ENCODE data around the gene SLC66A2. TPM values are rescaled to one million over a fixed set of nuclear protein-coding genes. Genes with fewer than 3 reads are reported as not detected.
A peak's percentile ranks its signal among the peaks of the same experiment; 100 is the strongest.
"Not testable (repeated sequence)": the region's sequence is repeated elsewhere in the genome, so short reads cannot be mapped to it uniquely, and the experiment has no call there.

SLC66A2 gene
- total RNA-seq, 6 experiments from 2014 or later, result 61.6 to 140 (median 95.8) TPM

DNA sequence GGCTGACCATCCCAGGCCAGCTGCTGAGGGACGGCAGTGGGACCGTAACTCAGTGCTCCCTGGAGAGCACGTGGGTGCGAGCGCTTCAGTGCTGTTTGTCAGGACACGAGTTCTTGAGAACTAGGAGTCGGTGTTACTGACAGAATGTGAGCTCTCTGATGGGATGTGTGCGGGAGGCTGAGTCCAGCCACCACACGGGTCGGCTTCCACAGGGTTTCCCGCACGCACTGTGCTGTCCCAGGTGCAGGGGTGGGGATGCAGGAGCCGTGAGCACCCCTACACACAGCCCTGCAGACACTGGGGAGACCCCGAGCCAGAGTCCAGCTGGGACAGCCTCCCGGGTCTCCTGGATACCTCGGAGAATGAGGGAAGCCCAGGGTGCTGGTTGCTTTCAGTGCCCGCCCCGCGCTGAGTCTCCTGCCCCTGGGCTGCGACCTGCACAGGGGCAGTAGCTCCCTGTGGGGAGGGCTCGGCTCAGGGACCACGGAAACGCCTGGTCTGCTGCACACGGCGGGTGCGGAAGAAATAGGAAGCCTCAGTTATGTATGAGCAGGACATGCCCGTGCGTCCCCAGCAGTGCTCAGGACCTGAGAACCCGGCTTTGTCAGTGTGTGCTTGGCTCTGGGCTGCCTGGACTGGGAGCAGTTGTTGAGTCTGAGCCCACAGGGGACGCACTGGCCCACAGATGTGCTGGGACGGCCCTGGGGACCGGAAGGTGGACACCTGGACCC is 82.5 kb downstream of the SLC66A2 start:
- Histone ChIP-seq H3K27ac (no peak overlapping the region), H3K9me3 (no peaks in the 10 kb centered on the region), H3K36me3 (no peaks in the 10 kb centered on the region), H3K4me1 (no peaks in the 10 kb centered on the region), H3K4me3 (no peak overlapping the region), H3K27me3 (no peaks in the 10 kb centered on the region)
- TF ChIP-seq, protein P1, sequence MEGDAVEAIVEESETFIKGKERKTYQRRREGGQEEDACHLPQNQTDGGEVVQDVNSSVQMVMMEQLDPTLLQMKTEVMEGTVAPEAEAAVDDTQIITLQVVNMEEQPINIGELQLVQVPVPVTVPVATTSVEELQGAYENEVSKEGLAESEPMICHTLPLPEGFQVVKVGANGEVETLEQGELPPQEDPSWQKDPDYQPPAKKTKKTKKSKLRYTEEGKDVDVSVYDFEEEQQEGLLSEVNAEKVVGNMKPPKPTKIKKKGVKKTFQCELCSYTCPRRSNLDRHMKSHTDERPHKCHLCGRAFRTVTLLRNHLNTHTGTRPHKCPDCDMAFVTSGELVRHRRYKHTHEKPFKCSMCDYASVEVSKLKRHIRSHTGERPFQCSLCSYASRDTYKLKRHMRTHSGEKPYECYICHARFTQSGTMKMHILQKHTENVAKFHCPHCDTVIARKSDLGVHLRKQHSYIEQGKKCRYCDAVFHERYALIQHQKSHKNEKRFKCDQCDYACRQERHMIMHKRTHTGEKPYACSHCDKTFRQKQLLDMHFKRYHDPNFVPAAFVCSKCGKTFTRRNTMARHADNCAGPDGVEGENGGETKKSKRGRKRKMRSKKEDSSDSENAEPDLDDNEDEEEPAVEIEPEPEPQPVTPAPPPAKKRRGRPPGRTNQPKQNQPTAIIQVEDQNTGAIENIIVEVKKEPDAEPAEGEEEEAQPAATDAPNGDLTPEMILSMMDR (IDR thresholded peaks at IDR 0.05), result no peak
- TF ChIP-seq POLR2A (IDR thresholded peaks at IDR 0.05), result no peak
- DNase-seq (no peak), ATAC-seq (peak in 1 of 4 donors; percentile 7)
- WGBS (ENCODE audit: insufficient coverage, low coverage, low lambda C conversion rate, missing lambda C conversion rate), result 57% methylated on average over 4 of the region's 32 CpGs
- intact Hi-C loops (cut with DNase I), result no loop called here

DNA sequence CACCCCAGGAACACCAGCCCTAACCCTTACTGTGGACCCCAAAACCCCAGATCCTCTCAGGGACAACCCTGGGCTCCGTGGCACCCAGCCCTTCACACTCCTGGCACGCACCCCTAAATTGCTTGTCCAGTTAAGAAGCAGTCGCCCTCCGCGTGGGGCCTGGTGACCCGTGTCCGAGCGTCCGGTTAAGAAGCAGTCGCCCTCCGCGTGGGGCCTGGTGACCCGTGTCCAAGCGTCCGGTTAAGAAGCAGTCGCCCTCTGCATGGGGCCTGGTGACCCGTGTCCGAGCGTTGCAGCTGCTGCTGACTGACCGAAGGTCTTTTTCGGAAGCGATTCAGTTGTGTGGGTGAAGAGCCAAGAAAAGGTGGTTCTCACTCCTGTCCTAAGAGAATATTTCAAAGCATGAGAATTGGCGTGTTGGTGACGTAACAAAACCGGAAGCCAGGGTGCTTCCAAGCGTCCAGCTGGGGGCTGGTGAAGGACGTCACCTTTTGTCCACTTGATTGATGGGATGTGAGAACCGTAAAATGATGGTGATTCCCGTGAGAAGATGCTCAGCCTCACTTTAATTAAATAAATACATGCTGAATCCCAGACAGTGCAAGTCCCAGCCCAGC is 83.2 kb downstream of the SLC66A2 start:
- no peak for TF ChIP-seq POLR2A (IDR thresholded peaks at IDR 0.05)
- TF ChIP-seq, protein P1 (IDR thresholded peaks at IDR 0.05), result no peak
- Histone ChIP-seq H3K27ac (no peak overlapping the region), H3K9me3 (no peaks in the 10 kb centered on the region), H3K4me3 (no peak overlapping the region), H3K4me1 (no peaks in the 10 kb centered on the region), H3K36me3 (no peaks in the 10 kb centered on the region), H3K27me3 (no peaks in the 10 kb centered on the region)
- 80% methylated on average over 17 of the region's 29 CpGs for WGBS (ENCODE audit: insufficient coverage, low coverage, low lambda C conversion rate, missing lambda C conversion rate)
- no peak for DNase-seq
- intact Hi-C loops (cut with DNase I), result no loop called here
- no peak for ATAC-seq

DNA sequence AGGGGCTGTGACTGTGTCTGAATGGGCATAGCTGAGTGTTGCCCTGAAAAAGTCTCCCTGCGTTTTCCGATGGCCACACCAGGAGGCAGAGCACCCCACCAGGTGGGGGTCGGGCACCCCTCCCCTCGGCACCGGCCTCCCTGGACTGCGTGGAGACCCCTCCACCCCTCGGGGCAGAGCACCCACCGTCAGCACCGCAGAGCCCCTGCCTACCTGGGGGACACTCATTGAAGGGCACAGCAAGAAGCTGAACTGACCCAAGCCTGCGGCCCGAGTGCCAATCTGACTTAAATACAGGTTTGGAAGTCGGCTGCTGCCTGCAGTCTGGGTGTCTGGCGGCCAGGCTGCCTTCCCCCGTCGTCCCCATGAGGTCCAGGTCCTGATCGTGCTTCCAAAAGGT is 83.8 kb downstream of the SLC66A2 start:
- no peak for ATAC-seq
- H3K9me3 ChIP-seq, result no peaks in the 10 kb centered on the region
- intact Hi-C loops (cut with DNase I), result no loop called here
- no peak overlapping the region for H3K27ac ChIP-seq
- no peak overlapping the region for H3K4me3 ChIP-seq
- WGBS (ENCODE audit: insufficient coverage, low coverage, low lambda C conversion rate, missing lambda C conversion rate), result no CpG with 5 or more reads among the region's 16 CpGs
- H3K27me3 ChIP-seq, result no peaks in the 10 kb centered on the region
- no peak for DNase-seq
- H3K36me3 ChIP-seq, result no peaks in the 10 kb centered on the region
- TF ChIP-seq, protein P1 (IDR thresholded peaks at IDR 0.05), result no peak
- no peak for TF ChIP-seq POLR2A (IDR thresholded peaks at IDR 0.05)
- no peaks in the 10 kb centered on the region for H3K4me1 ChIP-seq

DNA sequence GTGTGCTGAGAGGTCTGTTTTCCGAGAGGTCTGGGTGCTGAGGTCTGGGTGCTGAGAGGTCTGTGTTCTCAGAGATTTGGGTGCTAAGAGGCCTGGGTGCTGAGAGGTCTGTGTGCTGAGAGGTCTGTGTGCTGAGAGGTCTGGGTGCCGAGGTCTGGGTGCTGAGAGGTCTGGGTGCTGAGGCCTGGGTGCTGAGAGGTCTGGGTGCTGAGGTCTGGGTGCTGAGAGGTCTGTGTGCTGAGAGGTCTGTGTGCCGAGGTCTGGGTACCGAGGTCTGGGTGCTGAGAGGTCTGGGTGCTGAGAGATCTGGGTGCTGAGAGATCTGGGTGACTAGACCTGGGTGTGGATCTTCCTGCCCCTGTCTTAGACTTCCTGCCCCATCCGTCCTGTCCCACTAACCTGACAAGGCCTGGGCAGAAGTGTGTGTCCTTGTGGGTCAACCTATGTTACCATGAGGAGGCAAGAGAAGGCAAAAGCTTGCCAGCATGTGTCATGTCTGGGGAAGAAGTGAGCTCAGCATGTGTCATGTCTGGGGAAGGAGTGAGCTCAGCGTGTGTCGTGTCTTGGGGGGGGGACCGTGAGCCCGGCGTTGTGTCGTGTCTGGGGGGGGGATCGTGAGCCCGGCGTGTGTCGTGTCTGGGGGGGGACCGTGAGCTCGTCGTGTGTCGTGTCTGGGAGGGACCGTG is 84.4 kb downstream of the SLC66A2 start:
- no peak for ATAC-seq
- Histone ChIP-seq H3K4me1 (no peaks in the 10 kb centered on the region), H3K27ac (no peak overlapping the region), H3K4me3 (no peak overlapping the region), H3K27me3 (no peaks in the 10 kb centered on the region), H3K36me3 (no peaks in the 10 kb centered on the region), H3K9me3 (no peaks in the 10 kb centered on the region)
- no peak for TF ChIP-seq POLR2A (IDR thresholded peaks at IDR 0.05)
- TF ChIP-seq, protein P1 (IDR thresholded peaks at IDR 0.05), result no peak
- intact Hi-C loops (cut with DNase I), result no loop called here
- 38% methylated on average over 3 of the region's 20 CpGs for WGBS (ENCODE audit: insufficient coverage, low coverage, low lambda C conversion rate, missing lambda C conversion rate)
- DNase-seq, result no peak

DNA sequence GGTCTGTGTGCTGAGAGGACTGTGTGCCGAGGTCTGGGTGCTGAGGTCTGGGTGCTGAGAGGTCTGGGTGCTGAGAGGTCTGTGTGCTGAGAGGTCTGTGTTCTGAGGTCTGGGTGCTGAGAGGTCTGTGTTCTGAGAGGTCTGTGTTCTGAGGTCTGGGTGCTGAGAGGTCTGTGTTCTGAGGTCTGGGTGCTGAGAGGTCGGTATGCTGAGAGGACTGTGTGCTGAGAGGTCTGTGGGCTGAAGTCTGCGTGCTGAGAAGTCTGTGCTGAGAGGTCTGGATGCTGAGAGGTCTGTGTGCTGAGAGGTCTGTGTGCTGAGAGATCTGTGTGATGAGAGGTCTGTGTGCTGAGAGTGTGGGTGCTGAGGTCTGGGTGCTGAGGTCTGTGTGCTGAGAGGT is 85.5 kb downstream of the SLC66A2 start:
- WGBS (ENCODE audit: insufficient coverage, low coverage, low lambda C conversion rate, missing lambda C conversion rate), result 50% methylated on average over 3 of the region's 3 CpGs

DNA sequence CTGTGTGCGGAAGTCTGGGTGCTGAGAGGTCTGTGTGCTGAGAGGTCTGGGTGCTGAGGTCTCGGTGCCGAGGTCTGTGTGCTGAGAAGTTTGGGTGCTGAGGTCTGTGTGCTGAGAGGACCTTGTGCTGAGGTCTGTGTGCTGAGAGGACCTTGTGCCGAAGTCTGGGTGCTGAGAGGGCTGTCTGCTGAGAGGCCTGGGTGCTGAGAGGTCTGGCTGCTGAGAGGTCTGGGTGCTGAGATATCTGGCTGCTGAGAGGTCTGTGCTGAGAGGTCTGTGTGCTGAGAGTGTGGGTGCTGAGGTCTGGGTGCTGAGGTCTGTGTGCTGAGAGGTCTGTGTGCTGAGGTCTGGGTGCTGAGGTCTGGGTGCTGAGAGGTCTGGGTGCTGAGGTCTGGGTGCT is 86.5 kb downstream of the SLC66A2 start:
- DNase-seq; intact Hi-C loops (cut with DNase I): not testable (repeated sequence)
- 91% methylated on average over 3 of the region's 4 CpGs for WGBS (ENCODE audit: insufficient coverage, low coverage, low lambda C conversion rate, missing lambda C conversion rate)

More for the DNA sequence above, 85.5 kb downstream of the SLC66A2 start:
- H3K4me1 ChIP-seq; H3K36me3 ChIP-seq; H3K27me3 ChIP-seq; H3K9me3 ChIP-seq; intact Hi-C loops (cut with DNase I); ATAC-seq; H3K27ac ChIP-seq; H3K4me3 ChIP-seq: not testable (repeated sequence)
- DNase-seq, result peak in 1 of 3 donors; percentile 11

More for the DNA sequence above, 86.5 kb downstream of the SLC66A2 start:
- not testable (repeated sequence) for H3K9me3 ChIP-seq, ATAC-seq, H3K27me3 ChIP-seq, H3K4me3 ChIP-seq, H3K4me1 ChIP-seq, H3K36me3 ChIP-seq, H3K27ac ChIP-seq
